ENCODE data around the gene KLF17. TPM values are rescaled to one million over a fixed set of nuclear protein-coding genes. Genes with fewer than 3 reads are reported as not detected.

The KLF17 gene
- total RNA-seq, 1 experiment from 2014 or later: 0.26 TPM

DNA sequence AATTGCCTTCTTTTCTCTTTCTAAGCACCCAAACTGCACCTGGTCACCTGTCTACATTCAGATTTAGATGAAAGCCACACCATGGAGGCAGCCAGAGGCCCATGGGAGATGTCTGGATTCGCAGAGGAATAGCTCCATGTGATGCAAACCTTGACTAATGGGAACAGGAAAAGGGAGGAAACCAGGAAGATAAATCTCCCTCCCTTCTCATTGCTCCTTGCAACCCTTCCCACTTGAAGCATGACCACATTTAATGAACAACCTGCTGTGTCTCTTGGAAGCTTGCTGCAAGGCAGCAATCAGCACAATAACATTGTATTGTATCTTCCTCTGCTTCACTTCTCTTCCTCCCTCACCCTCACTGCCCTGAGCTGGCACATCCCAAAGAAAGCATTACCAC, 42.6 kb upstream of the KLF17 start:
- intact Hi-C loops (cut with micrococcal nuclease): no loop called here
- Histone ChIP-seq H3K9me2 (replicated peaks; ENCODE audit: low read length) (no peaks in the 10 kb centered on the region), H3K4me3 (ENCODE audit: low read length) (no peak overlapping the region), H3K4me1 (ENCODE audit: insufficient read depth, low read length) (no peaks in the 10 kb centered on the region; the same call in 1 of the 2 replicates), H3K27ac (ENCODE audit: low read length) (no peak overlapping the region), H3K4me2 (ENCODE audit: low read length) (no peak overlapping the region), H3K9me3 (ENCODE audit: low read length) (no peaks in the 10 kb centered on the region), H3K36me3 (ENCODE audit: low read depth, low read length) (no peaks in the 10 kb centered on the region), H4K20me1 (ENCODE audit: low read length) (no peaks in the 10 kb centered on the region), H2AFZ (ENCODE audit: low read length) (no peak overlapping the region), H3F3A (ENCODE audit: low read length, unreplicated experiment) (no peaks in the 10 kb centered on the region), H3K9ac (ENCODE audit: low read length) (no peak overlapping the region), H3K27me3 (ENCODE audit: low read length) (no peaks in the 10 kb centered on the region), H3K79me2 (ENCODE audit: low read length) (no peaks in the 10 kb centered on the region)
- ChIA-PET CTCF (no interaction called here), POLR2A (ENCODE audit: unreplicated experiment) (no interaction called here)
- no peak for DNase-seq
- no TSS peak for BruUV-seq (replicated peaks)
- ATAC-seq: no peak
- TF ChIP-seq CTCF (conservative IDR thresholded peaks at IDR 0.05; ENCODE audit: low read depth, low read length) (no peak), EZH2phosphoT487 (IDR thresholded peaks at IDR 0.05; ENCODE audit: borderline replicate concordance, low read length) (no peak), EZH2 (IDR thresholded peaks at IDR 0.05; ENCODE audit: low read length, unreplicated experiment) (no peak)

GRCh38 chr1:44077421-44077820, 41.2 kb upstream of the KLF17 start:
- Histone ChIP-seq H3K36me3 (ENCODE audit: low read depth, low read length) (no peaks in the 10 kb centered on the region), H4K20me1 (ENCODE audit: low read length) (no peaks in the 10 kb centered on the region), H3K27me3 (ENCODE audit: low read length) (no peaks in the 10 kb centered on the region), H3K9me3 (ENCODE audit: low read length) (no peaks in the 10 kb centered on the region), H3K27ac (ENCODE audit: low read length) (no peak overlapping the region), H3K79me2 (ENCODE audit: low read length) (no peaks in the 10 kb centered on the region), H3F3A (ENCODE audit: low read length, unreplicated experiment) (no peaks in the 10 kb centered on the region), H3K4me1 (ENCODE audit: insufficient read depth, low read length) (no peaks in the 10 kb centered on the region), H3K9ac (ENCODE audit: low read length) (no peak overlapping the region), H3K4me2 (ENCODE audit: low read length) (no peak overlapping the region), H3K4me3 (ENCODE audit: low read length) (no peak overlapping the region), H2AFZ (ENCODE audit: low read length) (no peak overlapping the region), H3K9me2 (replicated peaks; ENCODE audit: low read length) (no peaks in the 10 kb centered on the region)
- TF ChIP-seq EZH2 (IDR thresholded peaks at IDR 0.05; ENCODE audit: low read length, unreplicated experiment) (no peak), EZH2phosphoT487 (IDR thresholded peaks at IDR 0.05; ENCODE audit: borderline replicate concordance, low read length) (no peak), CTCF (conservative IDR thresholded peaks at IDR 0.05; ENCODE audit: low read depth, low read length) (no peak)
- ATAC-seq (no peak), DNase-seq (no peak)
- ChIA-PET CTCF (interaction anchor here (0.6 kb wide), 1 partner anchor 29 kb away, joined by 9 read pairs; no protein-coding TSS in a partner anchor), POLR2A (ENCODE audit: unreplicated experiment) (no interaction called here)
- intact Hi-C loops (cut with micrococcal nuclease): no loop called here
- BruUV-seq (replicated peaks): no TSS peak

GRCh38 chr1:44078104-44078503, 40.5 kb upstream of the KLF17 start:
- no peak for ATAC-seq
- CTCF ChIA-PET: interaction anchor here (0.6 to 0.7 kb wide), 2 partner anchors 30 to 1311 kb away, joined by 7 to 9 read pairs; partner anchors contain the start of genes C1orf50 and P3H1
- H3K79me2 ChIP-seq (ENCODE audit: low read length): no peaks in the 10 kb centered on the region
- intact Hi-C loops (cut with micrococcal nuclease): no loop called here
- BruUV-seq (replicated peaks): no TSS peak
- H2AFZ ChIP-seq (ENCODE audit: low read length): no peak overlapping the region
- POLR2A ChIA-PET (ENCODE audit: unreplicated experiment): no interaction called here
- TF ChIP-seq CTCF (conservative IDR thresholded peaks at IDR 0.05; ENCODE audit: low read depth, low read length) (no peak), EZH2phosphoT487 (IDR thresholded peaks at IDR 0.05; ENCODE audit: borderline replicate concordance, low read length) (no peak), EZH2 (IDR thresholded peaks at IDR 0.05; ENCODE audit: low read length, unreplicated experiment) (no peak)
- no peak overlapping the region for H3K27ac ChIP-seq (ENCODE audit: low read length)
- no peaks in the 10 kb centered on the region for H3K27me3 ChIP-seq (ENCODE audit: low read length)
- H3K9me3 ChIP-seq (ENCODE audit: low read length): no peaks in the 10 kb centered on the region
- no peak overlapping the region for H3K4me3 ChIP-seq (ENCODE audit: low read length)
- H3K4me2 ChIP-seq (ENCODE audit: low read length): no peak overlapping the region
- H3K4me1 ChIP-seq (ENCODE audit: insufficient read depth, low read length): no peaks in the 10 kb centered on the region
- H3K9ac ChIP-seq (ENCODE audit: low read length): no peak overlapping the region
- H3K9me2 ChIP-seq (replicated peaks; ENCODE audit: low read length): no peaks in the 10 kb centered on the region
- H3F3A ChIP-seq (ENCODE audit: low read length, unreplicated experiment): no peaks in the 10 kb centered on the region
- H4K20me1 ChIP-seq (ENCODE audit: low read length): no peaks in the 10 kb centered on the region
- no peak for DNase-seq
- no peaks in the 10 kb centered on the region for H3K36me3 ChIP-seq (ENCODE audit: low read depth, low read length)
